ENCODE results near the gene CNNM4.

The CNNM4 gene

GRCh38 chr2:96828436-96828835 is 67.7 kb downstream of the CNNM4 start:
- no peaks in the 10 kb centered on the region for H4K20me1 ChIP-seq (ENCODE audit: low read depth, low read length)
- no peak overlapping the region for H2AFZ ChIP-seq (ENCODE audit: low read depth, low read length, severe bottlenecking)
- no peaks in the 10 kb centered on the region for H3K27me3 ChIP-seq (ENCODE audit: low read length)
- 0 out of 2 replicates have a peak, but pooled peaks cover 3% of the 10 kb centered on the region for H3K36me3 ChIP-seq (ENCODE audit: low read length)
- H3K4me3 ChIP-seq (ENCODE audit: insufficient read depth, low read length, poor library complexity, severe bottlenecking): no peak overlapping the region
- TF ChIP-seq, protein P1, sequence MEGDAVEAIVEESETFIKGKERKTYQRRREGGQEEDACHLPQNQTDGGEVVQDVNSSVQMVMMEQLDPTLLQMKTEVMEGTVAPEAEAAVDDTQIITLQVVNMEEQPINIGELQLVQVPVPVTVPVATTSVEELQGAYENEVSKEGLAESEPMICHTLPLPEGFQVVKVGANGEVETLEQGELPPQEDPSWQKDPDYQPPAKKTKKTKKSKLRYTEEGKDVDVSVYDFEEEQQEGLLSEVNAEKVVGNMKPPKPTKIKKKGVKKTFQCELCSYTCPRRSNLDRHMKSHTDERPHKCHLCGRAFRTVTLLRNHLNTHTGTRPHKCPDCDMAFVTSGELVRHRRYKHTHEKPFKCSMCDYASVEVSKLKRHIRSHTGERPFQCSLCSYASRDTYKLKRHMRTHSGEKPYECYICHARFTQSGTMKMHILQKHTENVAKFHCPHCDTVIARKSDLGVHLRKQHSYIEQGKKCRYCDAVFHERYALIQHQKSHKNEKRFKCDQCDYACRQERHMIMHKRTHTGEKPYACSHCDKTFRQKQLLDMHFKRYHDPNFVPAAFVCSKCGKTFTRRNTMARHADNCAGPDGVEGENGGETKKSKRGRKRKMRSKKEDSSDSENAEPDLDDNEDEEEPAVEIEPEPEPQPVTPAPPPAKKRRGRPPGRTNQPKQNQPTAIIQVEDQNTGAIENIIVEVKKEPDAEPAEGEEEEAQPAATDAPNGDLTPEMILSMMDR (IDR thresholded peaks at IDR 0.05; ENCODE audit: insufficient read depth, low read length, poor library complexity, severe bottlenecking): no peak
- no peak for TF ChIP-seq EZH2phosphoT487 (conservative IDR thresholded peaks at IDR 0.05; ENCODE audit: low read length)
- no peak overlapping the region for H3K27ac ChIP-seq (ENCODE audit: low read depth, low read length)
- no peak overlapping the region for H3K4me2 ChIP-seq (ENCODE audit: low read depth, low read length, poor library complexity, severe bottlenecking)
- H3F3A ChIP-seq (ENCODE audit: insufficient read depth): no peaks in the 10 kb centered on the region
- H3K9me3 ChIP-seq (ENCODE audit: insufficient read depth, low read length): no peaks in the 10 kb centered on the region
- no peaks in the 10 kb centered on the region for H3K9me2 ChIP-seq (replicated peaks; ENCODE audit: insufficient read depth, low read length)
- H3K79me2 ChIP-seq (ENCODE audit: insufficient read depth, low read length): 0 out of 2 replicates have a peak, but pooled peaks cover 5% of the 10 kb centered on the region
- no peak overlapping the region for H3K9ac ChIP-seq (ENCODE audit: low read length)

DNA sequence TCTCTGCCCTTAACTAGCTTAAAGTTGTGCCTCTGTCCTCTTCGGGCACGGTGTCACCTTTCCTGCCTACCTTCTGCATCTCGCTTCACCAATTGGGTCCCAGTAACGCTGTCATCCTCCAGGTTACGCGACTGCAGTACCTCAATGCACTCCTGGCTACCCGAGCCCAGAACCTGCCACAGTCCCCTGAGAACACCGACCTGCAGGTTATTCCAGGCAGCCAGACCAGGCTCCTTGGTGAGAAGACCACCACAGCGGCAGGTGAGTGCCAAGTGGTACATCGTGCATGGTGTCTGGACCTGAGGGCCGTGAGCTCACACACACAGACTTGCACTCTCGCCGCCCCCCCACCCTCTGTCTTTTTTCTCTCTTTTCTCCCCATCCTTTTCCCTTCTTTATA is 68.2 kb downstream of the CNNM4 start:
- Histone ChIP-seq H3K27me3 (ENCODE audit: low read length) (no peaks in the 10 kb centered on the region), H3K4me2 (ENCODE audit: low read depth, low read length, poor library complexity, severe bottlenecking) (no peak overlapping the region), H3K9ac (ENCODE audit: low read length) (no peak overlapping the region), H3K79me2 (ENCODE audit: insufficient read depth, low read length) (0 out of 2 replicates have a peak, but pooled peaks cover 5% of the 10 kb centered on the region), H3K4me3 (ENCODE audit: insufficient read depth, low read length, poor library complexity, severe bottlenecking) (no peak overlapping the region), H4K20me1 (ENCODE audit: low read depth, low read length) (no peaks in the 10 kb centered on the region), H3F3A (ENCODE audit: insufficient read depth) (no peaks in the 10 kb centered on the region), H3K9me2 (replicated peaks; ENCODE audit: insufficient read depth, low read length) (no peaks in the 10 kb centered on the region), H3K9me3 (ENCODE audit: insufficient read depth, low read length) (no peaks in the 10 kb centered on the region), H3K27ac (ENCODE audit: low read depth, low read length) (no peak overlapping the region), H3K36me3 (ENCODE audit: low read length) (0 out of 2 replicates have a peak, but pooled peaks cover 3% of the 10 kb centered on the region), H2AFZ (ENCODE audit: low read depth, low read length, severe bottlenecking) (no peak overlapping the region)
- TF ChIP-seq EZH2phosphoT487 (conservative IDR thresholded peaks at IDR 0.05; ENCODE audit: low read length): no peak
- TF ChIP-seq, protein P1 (IDR thresholded peaks at IDR 0.05; ENCODE audit: insufficient read depth, low read length, poor library complexity, severe bottlenecking): no peak

DNA sequence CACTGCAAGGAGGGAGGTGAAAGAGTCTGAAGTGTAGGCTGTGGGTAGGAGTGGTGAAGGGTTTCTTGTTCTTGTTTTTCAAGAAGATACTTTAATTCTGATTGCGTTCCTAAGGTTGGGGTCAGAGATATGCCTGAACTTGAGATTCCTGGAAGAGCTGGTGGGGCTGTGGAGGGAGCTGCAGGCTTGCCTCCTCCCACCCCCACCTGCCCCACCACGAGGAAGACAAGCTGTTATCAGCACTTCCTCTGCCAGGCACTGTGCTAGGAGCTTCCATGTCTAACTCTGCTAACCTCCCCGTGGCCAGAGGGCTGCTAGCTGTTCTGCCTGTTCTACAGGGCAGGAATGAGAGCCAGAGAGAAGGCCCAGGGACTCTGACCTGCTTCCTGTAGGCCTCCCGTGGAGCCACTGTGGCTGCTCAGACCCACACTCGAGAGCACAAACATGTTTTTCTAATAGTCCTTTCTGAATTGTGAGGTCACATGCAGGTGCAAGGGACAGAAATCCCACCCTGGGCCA is 69.4 kb downstream of the CNNM4 start:
- Histone ChIP-seq H3K4me3 (ENCODE audit: insufficient read depth, low read length, poor library complexity, severe bottlenecking) (no peak overlapping the region), H3K9me2 (replicated peaks; ENCODE audit: insufficient read depth, low read length) (no peaks in the 10 kb centered on the region), H3F3A (ENCODE audit: insufficient read depth) (no peaks in the 10 kb centered on the region), H3K27ac (ENCODE audit: low read depth, low read length) (no peak overlapping the region), H3K4me2 (ENCODE audit: low read depth, low read length, poor library complexity, severe bottlenecking) (no peak overlapping the region), H3K36me3 (ENCODE audit: low read length) (0 out of 2 replicates have a peak, but pooled peaks cover 3% of the 10 kb centered on the region), H4K20me1 (ENCODE audit: low read depth, low read length) (no peaks in the 10 kb centered on the region), H3K9me3 (ENCODE audit: insufficient read depth, low read length) (no peaks in the 10 kb centered on the region), H3K9ac (ENCODE audit: low read length) (no peak overlapping the region), H2AFZ (ENCODE audit: low read depth, low read length, severe bottlenecking) (no peak overlapping the region), H3K27me3 (ENCODE audit: low read length) (no peaks in the 10 kb centered on the region), H3K79me2 (ENCODE audit: insufficient read depth, low read length) (no peaks in the 10 kb centered on the region)
- TF ChIP-seq EZH2phosphoT487 (conservative IDR thresholded peaks at IDR 0.05; ENCODE audit: low read length): no peak
- TF ChIP-seq, protein P1 (IDR thresholded peaks at IDR 0.05; ENCODE audit: insufficient read depth, low read length, poor library complexity, severe bottlenecking): no peak

Data from SU-DHL-6 (cell line).